HL-60/S4 treated with phorbol 12-myristate 13-acetate at 8.2 ng/mL for 4 days and 3 days (cell line): ENCODE results near the gene C12orf56.
"Not testable (repeated sequence)": the region's sequence is repeated elsewhere in the genome, so short reads cannot be mapped to it uniquely, and the experiment has no call there.

Experiments used
- in situ Hi-C: fragments of 300-500 bp; cut with MboI; formaldehyde crosslinking; loops from 2 replicates; pipeline ENCODE4 v1.15.0; 2022; ENCODE audit warnings: low sequenced_read_pairs

Gene C12orf56

GRCh38 chr12:64243809-64244208, 146.7 kb downstream of the C12orf56 start:
- in situ Hi-C loops: no loop called here

GRCh38 chr12:64240781-64241180, 149.8 kb downstream of the C12orf56 start:
- in situ Hi-C loops: no loop called here

DNA sequence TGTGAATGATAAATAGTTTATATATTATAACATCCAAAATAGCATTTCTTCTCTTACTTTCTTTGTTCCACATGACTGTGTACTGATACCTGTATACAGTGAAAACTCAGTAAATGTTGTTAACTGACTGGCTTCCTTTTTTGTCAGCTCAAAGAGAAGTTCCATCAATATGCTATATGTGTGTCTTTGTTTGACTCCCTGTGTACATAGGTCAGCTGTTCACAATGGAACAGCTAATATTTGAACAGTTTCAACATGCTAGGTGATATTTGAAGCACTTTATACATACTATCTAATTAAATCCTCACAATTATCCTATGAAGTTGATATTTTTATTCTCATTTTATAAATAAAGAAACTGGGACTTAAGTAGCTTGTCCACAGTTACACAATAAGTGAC, 153.2 kb downstream of the C12orf56 start:
- in situ Hi-C loops: no loop called here

- in situ Hi-C loops: no loop called here
These were observed 154.0 kb downstream of the C12orf56 start for GRCh38 chr12:64236549-64236948.

DNA sequence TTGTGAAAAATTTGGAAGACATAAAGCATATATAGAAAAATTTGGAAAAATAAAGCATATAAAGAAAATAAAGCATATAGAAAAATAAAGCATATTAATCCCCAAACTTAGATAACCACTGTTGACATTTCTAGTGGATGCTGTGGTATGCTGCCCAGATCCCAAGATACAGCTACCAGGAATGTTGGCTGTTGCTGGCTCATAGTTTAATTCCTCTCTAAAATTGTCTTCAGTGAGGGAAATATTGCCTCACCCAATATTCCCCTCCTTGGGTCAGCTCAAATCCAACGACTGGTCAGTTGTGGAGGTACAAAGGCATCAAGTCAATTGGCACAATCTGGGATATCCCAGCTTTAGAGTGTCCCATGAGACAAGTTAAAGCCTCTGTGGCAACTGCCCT, 158.4 kb downstream of the C12orf56 start:
- in situ Hi-C loops: no loop called here

DNA sequence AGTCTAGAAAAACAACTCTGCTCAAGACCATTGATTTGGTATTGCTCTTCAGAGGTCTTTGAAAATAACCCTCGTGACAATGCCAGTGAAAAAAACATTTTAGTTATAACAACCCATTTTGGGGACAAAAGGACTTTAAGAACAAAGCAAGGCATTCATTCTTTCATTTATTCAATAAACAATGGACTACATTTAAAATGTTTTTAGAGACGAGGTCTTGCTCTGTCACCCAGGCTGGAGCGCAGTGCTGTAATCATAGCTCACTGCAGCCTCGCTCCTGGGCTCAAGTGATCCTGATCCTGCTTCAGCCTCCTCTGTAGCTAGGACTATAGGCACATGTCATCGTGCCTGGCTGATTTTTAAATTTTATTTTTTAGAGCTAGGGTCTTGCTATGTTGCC, 160.8 kb downstream of the C12orf56 start:
- in situ Hi-C loops: no loop called here

- in situ Hi-C loops: no loop called here
These were observed 161.3 kb downstream of the C12orf56 start for GRCh38 chr12:64229240-64229639.

DNA sequence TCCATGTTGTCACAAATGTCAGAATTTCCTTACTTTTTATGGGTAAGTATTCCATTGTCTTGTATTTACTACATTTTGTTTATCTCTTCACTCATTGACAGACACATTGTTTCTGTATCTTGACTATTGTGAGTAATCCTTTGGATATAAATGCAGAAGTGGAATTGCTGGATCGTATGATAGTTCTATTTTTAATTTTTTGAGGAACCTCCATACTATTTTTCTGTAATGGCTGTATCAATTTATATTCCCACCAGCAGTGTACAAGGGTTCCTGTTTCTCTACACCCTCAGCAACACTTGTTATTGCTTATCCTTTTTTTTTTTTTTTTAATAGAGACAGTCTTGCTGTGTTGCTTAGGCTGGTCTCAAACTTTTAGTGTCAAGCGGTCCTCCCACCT, 164.9 kb downstream of the C12orf56 start:
- in situ Hi-C loops: no loop called here

- in situ Hi-C loops: no loop called here
These were observed 168.4 kb downstream of the C12orf56 start, which contains the start of gene KICS2 for GRCh38 chr12:64222009-64222765. TSS of gene KICS2 (minus strand) at chr12:64222296. CDS start at chr12:64222237, 59 bp downstream.

DNA sequence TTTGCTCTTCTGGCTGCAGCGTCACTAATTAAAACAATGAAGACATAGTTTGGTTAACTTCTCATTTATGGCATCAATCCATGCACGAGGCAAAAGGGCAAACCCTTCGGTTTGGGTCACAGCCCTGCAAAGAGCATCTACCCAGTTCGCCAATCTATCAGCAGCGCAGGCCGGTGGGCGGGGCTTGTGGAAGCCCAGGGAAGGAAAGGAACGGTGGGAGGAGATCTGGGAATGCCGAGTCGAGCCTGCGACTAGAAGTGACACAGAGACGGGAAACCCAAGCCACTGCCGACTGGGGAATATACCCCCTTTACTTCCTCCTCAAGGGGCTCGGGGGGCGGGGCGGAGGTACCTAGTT, 168.9 kb downstream of the C12orf56 start:
- in situ Hi-C loops: no loop called here

- in situ Hi-C loops: no loop called here
These were observed 170.5 kb downstream of the C12orf56 start for GRCh38 chr12:64220046-64220445.

DNA sequence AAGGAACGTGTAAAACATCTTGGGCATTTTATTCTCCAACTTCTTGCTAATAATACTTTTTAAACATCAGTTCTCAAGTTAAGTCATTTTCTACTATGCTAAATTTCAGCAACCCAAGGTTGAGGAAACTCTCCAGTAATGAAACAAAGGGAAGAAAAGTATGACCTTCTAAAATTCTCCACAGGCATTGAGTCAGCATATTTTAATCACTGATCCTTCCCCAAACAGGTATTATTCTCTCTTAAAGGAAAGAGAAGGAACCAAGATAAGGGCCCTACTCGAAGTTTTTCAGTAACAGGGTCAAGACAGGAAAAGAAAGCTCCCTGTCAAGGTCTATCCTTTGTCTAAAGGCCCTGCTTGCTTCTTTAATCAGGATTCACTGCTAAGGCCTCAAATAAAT, 171.4 kb downstream of the C12orf56 start:
- in situ Hi-C loops: no loop called here

- in situ Hi-C loops: no loop called here
These were observed 172.0 kb downstream of the C12orf56 start for GRCh38 chr12:64218597-64218996.

- in situ Hi-C loops: not testable (repeated sequence)
These were observed 172.9 kb downstream of the C12orf56 start for GRCh38 chr12:64217643-64218042.

DNA sequence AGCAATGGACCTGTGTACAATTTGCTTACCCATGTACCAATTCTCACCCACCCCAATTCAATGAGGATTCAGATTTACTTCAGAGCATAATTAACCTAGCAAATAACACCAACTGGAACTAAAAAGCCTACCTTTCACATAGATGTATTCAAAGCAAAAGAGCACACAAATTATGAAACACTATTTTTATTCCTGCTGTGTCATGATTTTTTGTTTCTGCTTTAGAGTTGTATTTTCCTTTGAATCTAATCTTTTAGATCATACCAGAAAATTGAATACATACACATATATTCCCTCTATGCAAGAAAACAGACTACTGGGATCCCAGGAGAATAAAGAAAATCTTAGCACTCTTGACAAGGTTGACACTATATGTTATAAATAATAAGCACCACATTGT, 174.3 kb downstream of the C12orf56 start:
- in situ Hi-C loops: no loop called here
